Measurements from ENCODE around the gene HMGB2.

HMGB2 gene

DNA sequence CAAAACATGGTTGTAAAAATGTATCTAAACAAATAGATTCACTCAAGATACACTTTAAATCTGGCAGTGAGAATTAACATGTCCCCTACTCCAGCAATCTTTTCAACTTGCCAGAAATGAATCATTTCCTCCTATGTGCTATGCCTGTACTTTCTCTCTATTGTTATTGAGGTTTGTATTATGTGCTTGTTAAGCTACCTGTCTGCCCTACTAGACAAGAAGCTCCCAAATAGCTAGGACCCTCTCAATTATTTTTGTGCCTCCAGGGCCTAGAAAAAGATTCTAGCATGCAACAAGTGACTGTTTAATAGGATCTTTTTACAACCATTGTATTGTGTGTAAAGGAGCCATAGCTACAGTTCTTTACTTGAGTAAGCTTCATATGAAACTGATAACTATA, 33.1 kb upstream of the HMGB2 start:
- TF ChIP-seq SIN3A (IDR thresholded peaks at IDR 0.05; ENCODE audit: borderline replicate concordance, insufficient read depth, low read length) (no peak), TAF1 (IDR thresholded peaks at IDR 0.05; ENCODE audit: borderline replicate concordance, insufficient read depth, low read length) (no peak), POLR2AphosphoS5 (IDR thresholded peaks at IDR 0.05; ENCODE audit: low read depth, low read length) (no peak), FOXP2 (optimal IDR thresholded peaks at IDR 0.05; ENCODE audit: borderline replicate concordance, extremely low read depth, extremely low read length, insufficient read depth) (no peak)
- TF ChIP-seq, protein P1, sequence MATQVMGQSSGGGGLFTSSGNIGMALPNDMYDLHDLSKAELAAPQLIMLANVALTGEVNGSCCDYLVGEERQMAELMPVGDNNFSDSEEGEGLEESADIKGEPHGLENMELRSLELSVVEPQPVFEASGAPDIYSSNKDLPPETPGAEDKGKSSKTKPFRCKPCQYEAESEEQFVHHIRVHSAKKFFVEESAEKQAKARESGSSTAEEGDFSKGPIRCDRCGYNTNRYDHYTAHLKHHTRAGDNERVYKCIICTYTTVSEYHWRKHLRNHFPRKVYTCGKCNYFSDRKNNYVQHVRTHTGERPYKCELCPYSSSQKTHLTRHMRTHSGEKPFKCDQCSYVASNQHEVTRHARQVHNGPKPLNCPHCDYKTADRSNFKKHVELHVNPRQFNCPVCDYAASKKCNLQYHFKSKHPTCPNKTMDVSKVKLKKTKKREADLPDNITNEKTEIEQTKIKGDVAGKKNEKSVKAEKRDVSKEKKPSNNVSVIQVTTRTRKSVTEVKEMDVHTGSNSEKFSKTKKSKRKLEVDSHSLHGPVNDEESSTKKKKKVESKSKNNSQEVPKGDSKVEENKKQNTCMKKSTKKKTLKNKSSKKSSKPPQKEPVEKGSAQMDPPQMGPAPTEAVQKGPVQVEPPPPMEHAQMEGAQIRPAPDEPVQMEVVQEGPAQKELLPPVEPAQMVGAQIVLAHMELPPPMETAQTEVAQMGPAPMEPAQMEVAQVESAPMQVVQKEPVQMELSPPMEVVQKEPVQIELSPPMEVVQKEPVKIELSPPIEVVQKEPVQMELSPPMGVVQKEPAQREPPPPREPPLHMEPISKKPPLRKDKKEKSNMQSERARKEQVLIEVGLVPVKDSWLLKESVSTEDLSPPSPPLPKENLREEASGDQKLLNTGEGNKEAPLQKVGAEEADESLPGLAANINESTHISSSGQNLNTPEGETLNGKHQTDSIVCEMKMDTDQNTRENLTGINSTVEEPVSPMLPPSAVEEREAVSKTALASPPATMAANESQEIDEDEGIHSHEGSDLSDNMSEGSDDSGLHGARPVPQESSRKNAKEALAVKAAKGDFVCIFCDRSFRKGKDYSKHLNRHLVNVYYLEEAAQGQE (IDR thresholded peaks at IDR 0.05; ENCODE audit: insufficient read depth in 1 of 2, low read depth in 2 of 2, low read length in 2 of 2): no peak

DNA sequence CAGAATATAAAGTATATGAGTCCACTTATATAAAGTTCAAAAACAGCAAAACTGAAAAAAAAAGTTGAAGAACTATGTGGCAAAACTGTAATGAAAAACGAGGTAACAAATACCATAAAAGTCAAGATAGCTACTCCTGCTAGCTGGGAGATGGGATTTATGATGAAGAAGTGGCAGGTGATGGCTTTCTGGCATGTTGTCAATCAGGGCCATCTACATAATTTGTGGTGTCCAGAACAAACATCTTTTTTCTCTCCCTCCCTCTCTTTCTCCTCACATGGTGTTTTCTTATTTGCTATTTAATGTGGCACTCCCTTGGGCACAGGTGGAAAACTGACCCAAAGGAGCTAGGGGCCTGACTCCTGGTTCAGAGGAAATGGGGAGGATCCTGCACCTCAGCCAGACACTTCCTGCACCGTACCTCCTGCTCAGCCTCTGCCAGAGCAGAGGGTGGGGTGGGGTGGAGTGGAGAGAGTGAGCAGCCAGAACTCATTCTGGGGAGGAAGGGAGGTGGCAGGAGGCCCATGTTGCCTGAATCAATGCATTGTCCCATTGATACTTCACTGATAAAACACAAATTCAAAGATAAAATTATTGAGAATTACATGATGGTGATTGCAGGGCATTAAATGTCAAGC, 31.3 kb upstream of the HMGB2 start:
- no peak for TF ChIP-seq TAF1 (IDR thresholded peaks at IDR 0.05; ENCODE audit: borderline replicate concordance, insufficient read depth, low read length)
- TF ChIP-seq, protein P1 (IDR thresholded peaks at IDR 0.05; ENCODE audit: insufficient read depth in 1 of 2, low read depth in 2 of 2, low read length in 2 of 2): no peak
- no peak for TF ChIP-seq SIN3A (IDR thresholded peaks at IDR 0.05; ENCODE audit: borderline replicate concordance, insufficient read depth, low read length)
- no peak for TF ChIP-seq FOXP2 (optimal IDR thresholded peaks at IDR 0.05; ENCODE audit: borderline replicate concordance, extremely low read depth, extremely low read length, insufficient read depth)
- TF ChIP-seq POLR2AphosphoS5 (IDR thresholded peaks at IDR 0.05; ENCODE audit: low read depth, low read length): no peak

GRCh38 chr4:173362666-173363065, 28.5 kb upstream of the HMGB2 start:
- TF ChIP-seq FOXP2 (optimal IDR thresholded peaks at IDR 0.05; ENCODE audit: borderline replicate concordance, extremely low read depth, extremely low read length, insufficient read depth): no peak
- TF ChIP-seq, protein P1 (IDR thresholded peaks at IDR 0.05; ENCODE audit: insufficient read depth in 1 of 2, low read depth in 2 of 2, low read length in 2 of 2): no peak

- TF ChIP-seq POLR2AphosphoS5 (IDR thresholded peaks at IDR 0.05; ENCODE audit: low read depth, low read length) (no peak), SIN3A (IDR thresholded peaks at IDR 0.05; ENCODE audit: borderline replicate concordance, insufficient read depth, low read length) (no peak), FOXP2 (optimal IDR thresholded peaks at IDR 0.05; ENCODE audit: borderline replicate concordance, extremely low read depth, extremely low read length, insufficient read depth) (no peak), TAF1 (IDR thresholded peaks at IDR 0.05; ENCODE audit: borderline replicate concordance, insufficient read depth, low read length) (no peak)
- TF ChIP-seq, protein P1 (IDR thresholded peaks at IDR 0.05; ENCODE audit: insufficient read depth in 1 of 2, low read depth in 2 of 2, low read length in 2 of 2): no peak
These were observed 26.5 kb upstream of the HMGB2 start for GRCh38 chr4:173360587-173361221.

Measured in PFSK-1 (cell line).